WTC11 (cell line): Measurements from ENCODE around the gene CTRB1. TPM values are rescaled to one million over a fixed set of nuclear protein-coding genes. Genes with fewer than 3 reads are reported as not detected.

Experiments
- ATAC-seq: fragments of 200-7000 bp; cut with Tn5 transposase; 2 replicates; pipeline ENCODE4 v1.10.0; 2021; ENCODE audit warnings: mild to moderate bottlenecking, moderate library complexity
- CTCF ChIA-PET: fragments of 300-600 bp; sonication (Branson Sonifier 250); formaldehyde crosslinking; loops from one replicate; lab custom pipeline; 2021; ENCODE audit warnings: antibody characterized with exemption; lab: Charles Lee
- POLR2A ChIA-PET: fragments of 350-600 bp; sonication (Branson Sonifier 250); formaldehyde crosslinking; loops from one replicate; lab custom pipeline; 2021; ENCODE audit warnings: antibody characterized with exemption; lab: Charles Lee
- DNase-seq: peaks from one replicate; pipeline ENCODE4 v3.0.0; 2021; ENCODE audit warnings: low spot score
- H3K27ac Mint-ChIP-seq: 2 replicates; pipeline ENCODE4 v1.8.0; 2021; ENCODE audit warnings: mixed read lengths
- H3K27me3 Mint-ChIP-seq: 2 replicates; pipeline ENCODE4 v1.8.0; 2021; ENCODE audit warnings: low read depth, mild to moderate bottlenecking, moderate library complexity, mixed read lengths
- H3K36me3 Mint-ChIP-seq: 2 replicates; pipeline ENCODE4 v1.8.0; 2021; ENCODE audit warnings: mixed read lengths
- H3K4me1 Mint-ChIP-seq: 2 replicates; pipeline ENCODE4 v1.8.0; 2022; ENCODE audit warnings: mixed read lengths
- H3K4me3 Mint-ChIP-seq: 2 replicates; pipeline ENCODE4 v1.8.0; 2021; ENCODE audit warnings: mild to moderate bottlenecking, moderate library complexity, mixed read lengths
- H3K9me3 Mint-ChIP-seq: 2 replicates; pipeline ENCODE4 v1.8.0; 2021; ENCODE audit warnings: mixed read lengths
- ATF1 ChIP-seq: sonication (generic); formaldehyde crosslinking; IDR thresholded peaks from 2 replicates; pipeline ENCODE4 v1.8.1; 2023; ENCODE audit warnings: mild to moderate bottlenecking, moderate library complexity, missing genetic modification reagents
- CTCF ChIP-seq: fragments of 200-600 bp; IDR thresholded peaks from 2 replicates; pipeline ENCODE4 v1.8.0; 2022; ENCODE audit warnings: antibody characterized with exemption
- E2F4 ChIP-seq: sonication (generic); formaldehyde crosslinking; IDR thresholded peaks from 2 replicates; pipeline ENCODE4 v1.8.1; 2022; ENCODE audit warnings: low read depth, mild to moderate bottlenecking, moderate library complexity, missing genetic modification reagents, borderline replicate concordance
- E2F5 ChIP-seq: sonication (generic); formaldehyde crosslinking; IDR thresholded peaks from 2 replicates; pipeline ENCODE4 v1.8.1; 2022; ENCODE audit warnings: mild to moderate bottlenecking, moderate library complexity, missing genetic modification reagents
- ETV6 ChIP-seq: sonication (generic); formaldehyde crosslinking; IDR thresholded peaks from 2 replicates; pipeline ENCODE4 v1.8.1; 2022; ENCODE audit warnings: mild to moderate bottlenecking, missing genetic modification reagents
- FOXP4 ChIP-seq: sonication (generic); formaldehyde crosslinking; IDR thresholded peaks from 2 replicates; pipeline ENCODE4 v1.8.0; 2022; ENCODE audit warnings: mild to moderate bottlenecking, missing genetic modification reagents
- IRF2 ChIP-seq: sonication (generic); formaldehyde crosslinking; IDR thresholded peaks from 2 replicates; pipeline ENCODE4 v1.8.0; 2022; ENCODE audit warnings: low read depth, missing genetic modification reagents, borderline replicate concordance
- MLX ChIP-seq: sonication (generic); formaldehyde crosslinking; IDR thresholded peaks from 2 replicates; pipeline ENCODE4 v1.8.1; 2023; ENCODE audit warnings: mild to moderate bottlenecking, missing genetic modification reagents, moderate library complexity
- PREB ChIP-seq: sonication (generic); formaldehyde crosslinking; IDR thresholded peaks from 2 replicates; pipeline ENCODE4 v1.8.1; 2022; ENCODE audit warnings: mild to moderate bottlenecking, missing genetic modification reagents, moderate library complexity, borderline replicate concordance
- SMAD4 ChIP-seq: sonication (generic); formaldehyde crosslinking; IDR thresholded peaks from 2 replicates; pipeline ENCODE4 v1.8.0; 2022; ENCODE audit warnings: mild to moderate bottlenecking, missing genetic modification reagents
- SOX15 ChIP-seq: fragments of 250-450 bp; sonication (Bioruptor Pico); IDR thresholded peaks from 2 replicates; pipeline ENCODE4 v1.9.0; 2021; ENCODE audit warnings: mild to moderate bottlenecking
- TCF7 ChIP-seq: sonication (generic); formaldehyde crosslinking; IDR thresholded peaks from 2 replicates; pipeline ENCODE4 v1.8.0; 2022; ENCODE audit warnings: mild to moderate bottlenecking, low read depth, missing genetic modification reagents, moderate library complexity
- TEAD4 ChIP-seq: sonication (generic); formaldehyde crosslinking; IDR thresholded peaks from 2 replicates; pipeline ENCODE4 v1.8.0; 2022; ENCODE audit warnings: mild to moderate bottlenecking, missing genetic modification reagents
- ZBTB43 ChIP-seq: sonication (generic); formaldehyde crosslinking; IDR thresholded peaks from 2 replicates; pipeline ENCODE4 v1.8.1; 2023; ENCODE audit warnings: mild to moderate bottlenecking, missing genetic modification reagents
- ZNF219 ChIP-seq: sonication (generic); formaldehyde crosslinking; IDR thresholded peaks from 2 replicates; pipeline ENCODE4 v1.8.0; 2023; ENCODE audit warnings: missing genetic modification reagents, mild to moderate bottlenecking, borderline replicate concordance
- ZNF232 ChIP-seq: sonication (generic); formaldehyde crosslinking; IDR thresholded peaks from 2 replicates; pipeline ENCODE4 v1.8.0; 2022; ENCODE audit warnings: mild to moderate bottlenecking, missing genetic modification reagents
- ZNF396 ChIP-seq: fragments of 250-450 bp; sonication (Bioruptor Pico); IDR thresholded peaks from 2 replicates; pipeline ENCODE4 v1.8.0; 2021; ENCODE audit warnings: mild to moderate bottlenecking, moderate library complexity, borderline replicate concordance
- ZNF423 ChIP-seq: fragments of 250-450 bp; sonication (Bioruptor Pico); IDR thresholded peaks from 2 replicates; pipeline ENCODE4 v2.1.2; 2022; ENCODE audit warnings: mild to moderate bottlenecking, moderate library complexity
- ZNF512 ChIP-seq: sonication (generic); formaldehyde crosslinking; IDR thresholded peaks from 2 replicates; pipeline ENCODE4 v1.8.1; 2022; ENCODE audit warnings: missing genetic modification reagents, borderline replicate concordance
- total RNA-seq: library from RNA; stranded (reverse); gene quantifications from 3 replicates; pipeline ENCODE4 v1.2.3, GENCODE V29; 2021

The CTRB1 gene
- total RNA-seq, 1 experiment from 2014 or later: 3.9 TPM

- TF ChIP-seq ZNF512 (no peak), FOXP4 (CRISPR knock-in tag) (no peak), CTCF (no peak), IRF2 (CRISPR knock-in tag) (no peak), ZNF232 (CRISPR knock-in tag) (no peak), SMAD4 (CRISPR knock-in tag) (no peak), PREB (CRISPR knock-in tag) (no peak)
- TF ChIP-seq, all 79 proteins: peak for 0
Measured at GRCh38 chr16:75257886-75258806, 39.4 kb downstream of the CTRB1 start (continued).

- peak overlapping the region; percentile 70; the same call in 1 of the 2 replicates for H3K27ac Mint-ChIP-seq
- CTCF ChIA-PET: interaction anchor here (1.0 kb wide), 1 partner anchor 25 kb away, joined by 3 read pairs; no protein-coding TSS in a partner anchor
- H3K36me3 Mint-ChIP-seq: 0 out of 2 replicates have a peak, but pooled peaks cover 3% of the 10 kb centered on the region
- no peaks in the 10 kb centered on the region for H3K27me3 Mint-ChIP-seq
- POLR2A ChIA-PET: no interaction called here
- peaks cover 84% of the 10 kb centered on the region for H3K4me1 Mint-ChIP-seq
- H3K4me3 Mint-ChIP-seq: no peak overlapping the region
- ATAC-seq (peak; percentile 2), DNase-seq (peak; percentile 17)
- no peak for TF ChIP-seq TEAD4 (CRISPR knock-in tag)
- TF ChIP-seq SOX15 (CRISPR knock-in tag): no peak
- no peak for TF ChIP-seq ATF1 (CRISPR knock-in tag)
- TF ChIP-seq MLX: no peak
- no peak for TF ChIP-seq ZBTB43
- TF ChIP-seq E2F4 (CRISPR knock-in tag): no peak
- no peak for TF ChIP-seq E2F5 (CRISPR knock-in tag)
- TF ChIP-seq TCF7 (CRISPR knock-in tag): no peak
- no peak for TF ChIP-seq ZNF396 (CRISPR knock-in tag)
- TF ChIP-seq ZNF232 (CRISPR knock-in tag): no peak
- TF ChIP-seq ETV6: no peak
- TF ChIP-seq ZNF423: no peak
- TF ChIP-seq ZNF219 (CRISPR knock-in tag): no peak
- H3K9me3 Mint-ChIP-seq: no peaks in the 10 kb centered on the region
Measured at GRCh38 chr16:75258807-75259141, 40.0 kb downstream of the CTRB1 start.
